ENCODE data around the gene CCDC141.

GRCh38 chr2:178891959-178892485 lies 157.9 kb downstream of the CCDC141 start:
- no peak for TF ChIP-seq CTCF (IDR thresholded peaks at IDR 0.05)
- no peak for TF ChIP-seq POLR2A (IDR thresholded peaks at IDR 0.05)
